AML-193 (cell line): ENCODE results near the gene SAMD11.
A peak's percentile ranks its signal among the peaks of the same experiment; 100 is the strongest.
"Not testable (repeated sequence)": the region's sequence is repeated elsewhere in the genome, so short reads cannot be mapped to it uniquely, and the experiment has no call there.

Experiments
- DNase-seq, 2 experiments: peaks; one replicate each; lab custom pipeline; 2025; lab: John Stamatoyannopoulos, UW

SAMD11 gene

DNA sequence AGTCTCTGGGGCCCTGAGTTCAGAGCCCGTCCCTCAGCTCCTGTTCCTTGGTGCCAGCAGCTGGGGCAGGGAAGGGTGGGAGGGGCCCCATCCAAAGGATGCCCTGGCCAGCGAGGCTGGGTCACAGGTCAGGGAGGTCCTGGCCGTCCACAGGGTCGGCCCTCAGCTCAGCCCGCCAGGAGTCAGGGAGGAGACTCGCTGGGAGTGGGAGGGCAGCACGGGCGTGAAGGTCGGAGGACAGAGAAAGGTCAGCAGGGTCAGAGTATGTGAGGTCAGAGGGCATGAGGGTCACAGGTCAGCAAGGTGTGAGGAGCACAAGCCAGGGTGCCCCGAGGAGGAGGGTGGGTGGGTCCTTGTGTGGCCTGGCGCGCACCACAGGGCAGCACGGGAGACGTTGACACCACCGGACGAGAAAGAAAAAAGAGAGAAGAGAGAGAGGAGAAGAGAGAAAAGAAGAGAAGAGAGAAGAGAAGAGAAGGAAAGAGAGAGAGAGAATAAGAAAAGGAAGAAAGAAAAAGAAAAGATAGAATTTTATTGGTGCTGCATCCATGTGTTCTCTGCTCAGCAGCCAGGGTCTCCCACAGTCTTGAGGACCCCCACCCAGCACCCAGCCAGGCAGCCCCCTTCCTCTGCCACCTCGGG, 51.1 kb downstream of the SAMD11 start:
- DNase-seq = no peak

DNA sequence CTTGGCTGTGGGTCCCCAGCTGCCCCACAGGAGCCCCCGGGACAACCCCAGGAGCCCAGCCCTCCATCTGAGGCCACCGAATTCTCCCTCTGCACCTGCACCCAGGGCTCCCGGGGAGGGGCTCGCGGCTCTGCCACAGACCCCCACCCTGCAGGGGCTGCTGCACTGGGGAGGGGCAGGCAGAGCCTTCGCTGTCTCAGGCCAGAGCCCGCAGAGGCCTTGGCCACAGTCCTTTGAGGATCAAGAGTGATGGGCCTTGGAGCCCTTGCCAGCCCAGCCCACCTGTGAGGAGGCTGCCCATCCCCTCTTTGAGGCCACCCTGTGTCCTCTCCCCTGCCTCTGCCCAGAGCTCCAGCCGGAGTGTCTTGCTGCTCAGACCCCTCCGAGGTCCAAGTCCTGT, 51.6 kb downstream of the SAMD11 start:
- no peak for DNase-seq

- DNase-seq = peak; percentile 50 to 51
Observed at GRCh38 chr1:975896-976683, 52.4 kb downstream of the SAMD11 start.

DNA sequence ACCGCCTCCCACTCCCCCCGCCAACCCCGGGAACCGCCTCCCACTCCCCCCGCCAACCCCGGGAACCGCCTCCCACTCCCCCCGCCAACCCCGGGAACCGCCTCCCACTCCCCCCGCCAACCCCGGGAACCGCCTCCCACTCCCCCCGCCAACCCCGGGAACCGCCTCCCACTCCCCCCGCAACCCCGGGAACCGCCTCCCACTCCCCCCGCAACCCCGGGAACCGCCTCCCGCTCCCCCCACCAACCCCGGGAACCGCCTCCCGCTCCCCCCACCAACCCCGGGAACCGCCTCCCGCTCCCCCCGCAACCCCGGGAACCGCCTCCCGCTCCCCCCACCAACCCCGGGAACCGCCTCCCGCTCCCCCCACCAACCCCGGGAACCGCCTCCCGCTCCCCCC, 53.1 kb downstream of the SAMD11 start:
- not testable (repeated sequence) for DNase-seq

- DNase-seq = no peak
Observed at GRCh38 chr1:978069-978834, 54.5 kb downstream of the SAMD11 start.

- DNase-seq = no peak
Observed at GRCh38 chr1:978835-979743, 55.4 kb downstream of the SAMD11 start.

DNA sequence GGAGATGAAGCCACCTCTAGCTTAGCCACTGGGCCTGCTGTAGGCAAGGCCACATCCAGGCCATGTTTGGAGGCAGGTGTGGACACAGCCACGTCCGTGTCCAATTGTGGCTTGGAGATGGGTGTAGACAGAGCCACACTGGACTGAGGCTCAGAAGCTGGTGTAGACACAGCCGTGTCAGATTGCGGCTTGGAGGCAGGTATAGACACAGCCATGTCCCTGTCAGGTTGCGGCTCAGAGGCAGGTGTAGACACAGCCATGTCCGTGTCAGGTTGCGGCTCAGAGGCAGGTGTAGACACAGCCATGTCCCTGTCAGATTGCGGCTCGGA, 56.0 kb downstream of the SAMD11 start:
- DNase-seq = no peak

DNA sequence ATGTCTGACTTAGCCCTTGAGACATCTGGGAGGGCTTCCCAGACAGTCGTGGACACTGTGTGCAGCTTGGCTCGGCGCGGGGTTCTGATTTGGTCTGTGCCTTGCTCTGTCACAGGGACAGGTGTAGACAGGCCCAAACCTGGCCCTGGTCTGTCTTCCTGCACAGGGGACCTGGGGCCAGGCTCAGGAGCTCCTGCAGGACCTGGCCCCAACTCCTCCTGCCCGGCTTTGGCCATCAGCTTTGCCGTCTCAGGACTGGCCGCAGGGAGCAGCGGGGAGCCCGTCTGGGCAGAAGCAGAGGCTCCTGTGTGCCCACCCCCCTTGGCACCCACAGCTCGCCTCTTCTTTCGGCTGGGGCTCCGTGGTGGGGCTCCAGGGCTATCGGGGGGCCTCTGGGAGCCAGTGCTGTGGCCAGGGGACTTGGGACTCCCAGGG, 56.4 kb downstream of the SAMD11 start:
- DNase-seq = no peak

- no peak for DNase-seq
Observed at GRCh38 chr1:980602-981395, 57.1 kb downstream of the SAMD11 start.

GRCh38 chr1:981491-981954, 57.8 kb downstream of the SAMD11 start:
- no peak for DNase-seq

- DNase-seq = no peak
Observed at GRCh38 chr1:981955-982558, 58.3 kb downstream of the SAMD11 start, which contains the start of gene PERM1. TSS of gene PERM1 (minus strand) at chr1:982093. CDS start at chr1:981029, 1,064 bp downstream.

- no peak for DNase-seq
Observed at GRCh38 chr1:982765-983436, 59.2 kb downstream of the SAMD11 start.

- no peak for DNase-seq
Observed at GRCh38 chr1:983798-984475, 60.2 kb downstream of the SAMD11 start.

GRCh38 chr1:984476-984814, 60.7 kb downstream of the SAMD11 start:
- DNase-seq = no peak

DNA sequence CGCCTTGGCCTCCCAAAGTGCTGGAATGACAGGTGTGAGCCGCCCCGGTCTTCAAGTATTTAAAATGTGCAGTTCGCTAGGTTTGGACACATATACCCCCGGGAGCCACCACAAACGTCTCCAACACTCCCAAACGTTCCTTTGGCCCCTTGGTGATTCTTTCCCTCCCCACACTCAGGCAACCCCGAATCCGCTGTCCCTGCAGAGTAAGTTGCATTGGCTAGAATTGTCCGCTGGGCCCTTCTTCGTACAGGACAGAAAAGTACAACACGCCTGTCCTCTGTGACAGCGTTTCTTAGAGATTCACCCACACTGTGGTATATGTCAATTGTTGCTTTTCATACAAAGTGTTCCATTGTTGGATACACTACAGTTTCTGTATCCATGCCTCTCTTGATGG, 61.4 kb downstream of the SAMD11 start:
- DNase-seq = no peak

- not testable (repeated sequence) for DNase-seq
Observed at GRCh38 chr1:988061-988460, 64.3 kb downstream of the SAMD11 start.

GRCh38 chr1:991275-991674, 67.6 kb downstream of the SAMD11 start:
- DNase-seq = not testable (repeated sequence)

DNA sequence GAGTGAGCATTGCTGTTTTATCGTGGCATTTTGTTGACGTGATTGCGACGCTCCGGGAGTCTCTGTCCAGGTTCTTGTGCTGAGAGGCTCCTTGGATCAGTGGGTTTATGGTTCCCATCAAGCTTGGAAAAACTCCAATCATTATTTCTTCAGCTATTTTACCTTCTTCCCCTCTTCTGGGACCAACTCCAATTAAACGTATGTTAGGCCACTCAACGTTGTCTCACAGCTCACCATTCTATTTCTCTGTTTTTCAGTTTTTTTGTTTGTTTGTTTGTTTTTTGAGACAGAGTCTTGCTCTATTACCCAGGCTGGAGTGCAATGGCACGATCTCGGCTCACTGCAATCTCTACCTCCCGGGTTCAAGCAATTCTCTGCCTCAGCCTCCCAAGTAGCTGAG, 68.2 kb downstream of the SAMD11 start:
- DNase-seq = no peak

DNA sequence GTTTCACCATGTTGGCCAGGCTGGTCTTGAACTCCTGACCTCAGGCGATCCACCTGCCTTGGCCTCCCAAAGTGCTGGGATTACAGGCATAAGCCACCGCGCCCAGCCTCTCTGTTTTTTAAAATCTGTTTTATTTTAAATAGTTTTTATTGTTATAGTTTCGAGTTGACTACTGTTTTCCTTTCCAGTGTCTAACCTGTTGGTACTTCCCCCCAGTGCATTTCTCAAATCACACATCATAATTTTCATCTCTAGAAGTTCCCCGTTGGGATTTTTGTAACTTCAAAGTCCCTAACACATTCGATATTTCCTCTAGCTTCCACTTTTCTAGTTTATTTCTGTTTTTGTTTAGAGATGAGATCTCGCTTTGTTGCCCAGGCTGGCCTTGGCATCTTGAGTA, 68.6 kb downstream of the SAMD11 start:
- DNase-seq = no peak
